OCI-LY1 (cell line): ENCODE results near the gene SP2.

Experiments
- CTCF ChIP-seq: fragments of 200-600 bp; sonication (generic), shearing (Covaris generic); IDR thresholded peaks from 2 replicates; pipeline ENCODE4 v1.5.1; 2017; ENCODE audit warnings: mild to moderate bottlenecking, antibody characterized with exemption, low read length, moderate library complexity, mixed read lengths
- EZH2 ChIP-seq: fragments of 200-600 bp; sonication (generic), shearing (Covaris generic); IDR thresholded peaks from 2 replicates; pipeline ENCODE4 v1.8.0; 2017; ENCODE audit warnings: borderline replicate concordance, mixed run types, mild to moderate bottlenecking, antibody characterized with exemption, low read length, moderate library complexity, mixed read lengths

- TF ChIP-seq CTCF (no peak), EZH2 (no peak)
Observed at GRCh38 chr17:47855737-47856136, 40.3 kb upstream of the SP2 start.
